Measurements from ENCODE around the gene CLCC1. TPM values are rescaled to one million over a fixed set of nuclear protein-coding genes. Genes with fewer than 3 reads are reported as not detected.

CLCC1 gene
- total RNA-seq, 1 experiment from 2014 or later, result 14.3 TPM

GRCh38 chr1:108972951-108973350 is 9.7 kb upstream of the CLCC1 start:
- Histone ChIP-seq H3K9ac (ENCODE audit: low read length) (no peak overlapping the region), H3K27me3 (ENCODE audit: insufficient read depth, low read length) (no peaks in the 10 kb centered on the region), H3K4me1 (ENCODE audit: control insufficient read depth in 1 of 2, insufficient read depth in 2 of 2, low read length in 2 of 2) (no peaks in the 10 kb centered on the region), H3K4me3 (replicated peaks in 1 of 2; ENCODE audit: low read depth in 1 of 2, low read length in 2 of 2) (no peak overlapping the region), H3K79me2 (ENCODE audit: insufficient read depth, low read length) (no peaks in the 10 kb centered on the region), H3K9me2 (ENCODE audit: insufficient read depth) (no peaks in the 10 kb centered on the region), H3K4me2 (ENCODE audit: low read length) (no peak overlapping the region), H2AFZ (ENCODE audit: low read depth, low read length, poor library complexity, severe bottlenecking) (no peak overlapping the region), H3K36me3 (ENCODE audit: control insufficient read depth in 1 of 2, insufficient read depth in 2 of 2, low read length in 2 of 2) (no peaks in the 10 kb centered on the region; a peak in 1 of 4 replicates), H3K27ac (ENCODE audit: low read depth, low read length) (no peak overlapping the region), H3K9me3 (ENCODE audit: control insufficient read depth in 1 of 2, insufficient read depth in 1 of 2, low read depth in 1 of 2, low read length in 2 of 2) (no peaks in the 10 kb centered on the region), H4K20me1 (ENCODE audit: insufficient read depth) (no peaks in the 10 kb centered on the region)
- TF ChIP-seq REST (IDR thresholded peaks at IDR 0.05; ENCODE audit: low read depth) (no peak), POLR2AphosphoS5 (IDR thresholded peaks at IDR 0.05; ENCODE audit: low read depth, low read length) (no peak), FOSL1 (IDR thresholded peaks at IDR 0.05; ENCODE audit: low read depth) (no peak), EZH2 (IDR thresholded peaks at IDR 0.05) (no peak), SIN3A (IDR thresholded peaks at IDR 0.05; ENCODE audit: low read depth) (no peak), CEBPB (IDR thresholded peaks at IDR 0.05; ENCODE audit: low read depth) (no peak), YY1 (IDR thresholded peaks at IDR 0.05; ENCODE audit: extremely low read depth, insufficient replicate concordance, low read depth, low read length) (no peak)
- intact Hi-C loops (cut with micrococcal nuclease), result no loop called here
- RAD21 ChIA-PET (ENCODE audit: low non-redundant PET in 1 of 2, low total read pairs in 2 of 2, uncharacterized antibody in 2 of 2, unreplicated experiment in 2 of 2), result interaction anchor here in 1 of 2 experiments (0.5 kb wide), 1 partner anchor 42 kb away, joined by 3 read pairs; no protein-coding TSS in a partner anchor
- CTCF ChIA-PET, result no interaction called here
- no TSS peak for BruUV-seq (replicated peaks)
- no peak for ATAC-seq
- POLR2A ChIA-PET, result no interaction called here
- no peak for DNase-seq (ENCODE audit: low read depth, low spot score)

DNA sequence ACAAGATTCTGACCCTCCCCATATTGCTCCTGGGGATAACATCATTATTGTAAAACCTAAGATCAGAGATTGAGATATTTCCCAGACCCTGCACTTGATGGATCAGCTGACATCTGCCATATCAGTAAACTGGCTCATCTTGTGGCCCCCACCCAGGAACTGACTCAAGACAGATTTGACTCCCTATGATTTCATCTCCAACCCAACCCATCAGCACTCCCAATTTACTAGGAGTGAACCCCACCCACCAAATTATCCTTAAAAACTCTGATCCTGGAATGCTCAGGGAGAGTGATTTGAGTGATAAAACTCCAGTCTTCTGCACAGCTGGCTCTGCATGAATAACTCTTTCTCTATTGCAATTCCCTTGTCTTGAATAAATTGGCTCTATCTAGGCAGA is 6.1 kb upstream of the CLCC1 start:
- H4K20me1 ChIP-seq (ENCODE audit: insufficient read depth), result no peaks in the 10 kb centered on the region
- ChIA-PET CTCF (no interaction called here), RAD21 (ENCODE audit: low non-redundant PET in 1 of 2, low total read pairs in 2 of 2, uncharacterized antibody in 2 of 2, unreplicated experiment in 2 of 2) (no interaction called here), POLR2A (no interaction called here)
- no peak overlapping the region for H2AFZ ChIP-seq (ENCODE audit: low read depth, low read length, poor library complexity, severe bottlenecking)
- H3K4me3 ChIP-seq (replicated peaks in 1 of 2; ENCODE audit: low read depth in 1 of 2, low read length in 2 of 2), result no peak overlapping the region
- intact Hi-C loops (cut with micrococcal nuclease), result no loop called here
- no peak for ATAC-seq
- no peak overlapping the region for H3K9ac ChIP-seq (ENCODE audit: low read length)
- no peaks in the 10 kb centered on the region for H3K27me3 ChIP-seq (ENCODE audit: insufficient read depth, low read length)
- H3K9me3 ChIP-seq (ENCODE audit: control insufficient read depth in 1 of 2, insufficient read depth in 1 of 2, low read depth in 1 of 2, low read length in 2 of 2), result no peaks in the 10 kb centered on the region
- no peak overlapping the region for H3K27ac ChIP-seq (ENCODE audit: low read depth, low read length)
- H3K79me2 ChIP-seq (ENCODE audit: insufficient read depth, low read length), result no peaks in the 10 kb centered on the region
- no peaks in the 10 kb centered on the region for H3K9me2 ChIP-seq (ENCODE audit: insufficient read depth)
- no peak for TF ChIP-seq RAD21 (IDR thresholded peaks at IDR 0.05; ENCODE audit: low read depth)
- no peak for TF ChIP-seq SIN3A (IDR thresholded peaks at IDR 0.05; ENCODE audit: low read depth)
- no peak for TF ChIP-seq EGR1 (IDR thresholded peaks at IDR 0.05; ENCODE audit: low read depth)
- TF ChIP-seq ELF1 (IDR thresholded peaks at IDR 0.05; ENCODE audit: borderline replicate concordance, low read depth), result no peak
- no peak for TF ChIP-seq POLR2AphosphoS5 (IDR thresholded peaks at IDR 0.05; ENCODE audit: low read depth, low read length)
- TF ChIP-seq CBX3 (IDR thresholded peaks at IDR 0.05; ENCODE audit: low read depth), result no peak
- no peak for TF ChIP-seq ZBTB33 (IDR thresholded peaks at IDR 0.05; ENCODE audit: extremely low read depth, insufficient replicate concordance, low read length)
- H3K36me3 ChIP-seq (ENCODE audit: control insufficient read depth in 1 of 2, insufficient read depth in 2 of 2, low read length in 2 of 2), result no peaks in the 10 kb centered on the region; a peak in 1 of 4 replicates
- no peak overlapping the region for H3K4me2 ChIP-seq (ENCODE audit: low read length)
- DNase-seq (ENCODE audit: low read depth, low spot score), result no peak
- no peaks in the 10 kb centered on the region for H3K4me1 ChIP-seq (ENCODE audit: control insufficient read depth in 1 of 2, insufficient read depth in 2 of 2, low read length in 2 of 2)
- BruUV-seq (replicated peaks), result no TSS peak
